Body of pancreas (tissue), 4 donors: ENCODE data around the gene FAM53C.

Source experiments
- POLR2A ChIP-seq, 3 donors: fragments of 450-650 bp; IDR thresholded peaks; one replicate each; pipeline ENCODE4 v1.6.1; 2016; ENCODE audit warnings: antibody characterized with exemption in 3 of 3, mild to moderate bottlenecking in 2 of 3
- TF ChIP-seq, protein P1 (sequence below), 7 experiments: fragments of 450-650 bp in 4 of 7; fragments of 200-600 bp in 3 of 7; sonication (generic) in 3 of 7; IDR thresholded peaks; one replicate each; pipeline ENCODE4 v1.5.1; 2016 to 2019; ENCODE audit warnings: antibody characterized with exemption in 7 of 7

DNA sequence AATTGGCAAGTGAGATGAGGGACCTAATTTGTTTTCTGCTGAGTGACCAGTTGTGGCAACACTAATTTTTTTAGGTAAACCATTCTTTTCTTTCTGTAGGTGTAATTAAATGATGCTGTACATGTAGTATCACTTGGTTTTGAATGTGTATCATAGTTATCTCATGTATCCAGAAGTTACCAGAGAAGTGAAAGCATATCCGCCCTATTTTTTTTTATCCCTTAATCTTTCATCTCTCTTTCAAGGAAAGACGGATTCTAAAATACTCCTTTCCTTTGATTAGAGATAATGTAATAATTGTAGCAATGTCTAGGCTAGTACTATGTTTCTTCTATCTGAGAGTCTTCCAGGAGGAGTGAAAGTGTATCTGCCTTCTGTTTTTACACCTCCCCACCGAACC is 21.6 kb downstream of the FAM53C start:
- TF ChIP-seq, protein P1, sequence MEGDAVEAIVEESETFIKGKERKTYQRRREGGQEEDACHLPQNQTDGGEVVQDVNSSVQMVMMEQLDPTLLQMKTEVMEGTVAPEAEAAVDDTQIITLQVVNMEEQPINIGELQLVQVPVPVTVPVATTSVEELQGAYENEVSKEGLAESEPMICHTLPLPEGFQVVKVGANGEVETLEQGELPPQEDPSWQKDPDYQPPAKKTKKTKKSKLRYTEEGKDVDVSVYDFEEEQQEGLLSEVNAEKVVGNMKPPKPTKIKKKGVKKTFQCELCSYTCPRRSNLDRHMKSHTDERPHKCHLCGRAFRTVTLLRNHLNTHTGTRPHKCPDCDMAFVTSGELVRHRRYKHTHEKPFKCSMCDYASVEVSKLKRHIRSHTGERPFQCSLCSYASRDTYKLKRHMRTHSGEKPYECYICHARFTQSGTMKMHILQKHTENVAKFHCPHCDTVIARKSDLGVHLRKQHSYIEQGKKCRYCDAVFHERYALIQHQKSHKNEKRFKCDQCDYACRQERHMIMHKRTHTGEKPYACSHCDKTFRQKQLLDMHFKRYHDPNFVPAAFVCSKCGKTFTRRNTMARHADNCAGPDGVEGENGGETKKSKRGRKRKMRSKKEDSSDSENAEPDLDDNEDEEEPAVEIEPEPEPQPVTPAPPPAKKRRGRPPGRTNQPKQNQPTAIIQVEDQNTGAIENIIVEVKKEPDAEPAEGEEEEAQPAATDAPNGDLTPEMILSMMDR (IDR thresholded peaks at IDR 0.05) = no peak
- no peak for TF ChIP-seq POLR2A (IDR thresholded peaks at IDR 0.05)
